Transverse colon (tissue), 4 donors: Measurements from ENCODE around the gene LIX1L. TPM values are rescaled to one million over a fixed set of nuclear protein-coding genes. Genes with fewer than 3 reads are reported as not detected.

Experiments used
- DNase-seq: peaks from one replicate; pipeline ENCODE4 v3.0.0-alpha.2; 2019
- H3K27ac ChIP-seq, 4 donors: fragments of 200-600 bp; sonication (generic); 2 replicates each; pipeline ENCODE4 v1.5.1; 2016 to 2018; ENCODE audit warnings: inconsistent platforms in 4 of 4
- H3K27me3 ChIP-seq: fragments of 200-600 bp; sonication (generic); 2 replicates; pipeline ENCODE4 v1.5.1; 2017; ENCODE audit warnings: inconsistent platforms
- H3K36me3 ChIP-seq, 4 donors: fragments of 200-600 bp; sonication (generic); 2 replicates each; pipeline ENCODE4 v1.5.1; 2017 to 2019; ENCODE audit warnings: inconsistent platforms in 4 of 4
- H3K4me1 ChIP-seq, 4 donors: fragments of 200-600 bp; sonication (generic); 2 replicates each; pipeline ENCODE4 v1.5.1; 2017 to 2020; ENCODE audit warnings: inconsistent platforms in 4 of 4
- H3K4me3 ChIP-seq, 4 donors: fragments of 200-600 bp; sonication (generic); 1 replicate in 1 of 4; 2 replicates in 3 of 4; pipeline versions ENCODE4 v1.5.1 to v1.6.1; 2017 to 2019; ENCODE audit warnings: inconsistent platforms in 4 of 4
- H3K9me3 ChIP-seq, 2 donors: fragments of 200-600 bp; sonication (generic); 2 replicates each; pipeline ENCODE4 v1.5.1; 2017 to 2019; ENCODE audit warnings: inconsistent platforms in 2 of 2
- EP300 ChIP-seq: sonication (generic); formaldehyde crosslinking; IDR thresholded peaks from one replicate; pipeline ENCODE4 v1.6.1; 2017; ENCODE audit warnings: antibody characterized with exemption, low read depth
- POLR2A ChIP-seq: fragments of 450-650 bp; IDR thresholded peaks from one replicate; pipeline ENCODE4 v1.6.1; 2016; ENCODE audit warnings: antibody characterized with exemption, mild to moderate bottlenecking, moderate library complexity
- POLR2AphosphoS5 ChIP-seq, 3 donors: sonication (generic); formaldehyde crosslinking; IDR thresholded peaks; one replicate each; pipeline ENCODE4 v1.6.1; 2016; ENCODE audit warnings: antibody characterized with exemption in 3 of 3
- WGBS, 2 donors: methylation state at CpG; one replicate each; pipeline ENCODE4 v1.1.5; 2018; ENCODE audit warnings: low coverage in 1 of 2; 5-methylcytosine and 5-hydroxymethylcytosine counted together
- in situ Hi-C, 4 donors: fragments of 200-750 bp; cut with MboI; loops; one replicate each; pipeline versions ENCODE4 v1.15.0 to v1.15.1; 2017; ENCODE audit warnings: low sequenced_read_pairs in 3 of 4, low pct_ligation_motif_present in 1 of 4, low pct_unique_long_range_greater_than_20kb in 1 of 4
- intact Hi-C: fragments of 100-400 bp; cut with DNase I; formaldehyde crosslinking; loops from one replicate; pipeline ENCODE4 v1.15.1; 2023; ENCODE audit warnings: low total_unique reads
- total RNA-seq, 4 donors: library from RNA; depleted of rRNA; stranded (reverse); fragments of >200 nt; gene quantifications; one replicate each; pipeline ENCODE4 v1.1.0, GENCODE V29; 2016
- TF ChIP-seq, protein P1 (sequence below), 5 experiments: fragments of 200-600 bp in 3 of 5; fragments of 450-650 bp in 2 of 5; sonication (generic) in 3 of 5; IDR thresholded peaks; 1 replicate in 2 of 5; 2 replicates in 3 of 5; pipeline ENCODE4 v1.5.1; 2016 to 2017; ENCODE audit warnings: antibody characterized with exemption in 5 of 5, inconsistent platforms in 3 of 5, mild to moderate bottlenecking in 2 of 5, moderate library complexity in 1 of 5

The LIX1L gene
- total RNA-seq, 4 donors from 2014 or later = 7.2 to 12.5 (median 9.8) TPM

DNA sequence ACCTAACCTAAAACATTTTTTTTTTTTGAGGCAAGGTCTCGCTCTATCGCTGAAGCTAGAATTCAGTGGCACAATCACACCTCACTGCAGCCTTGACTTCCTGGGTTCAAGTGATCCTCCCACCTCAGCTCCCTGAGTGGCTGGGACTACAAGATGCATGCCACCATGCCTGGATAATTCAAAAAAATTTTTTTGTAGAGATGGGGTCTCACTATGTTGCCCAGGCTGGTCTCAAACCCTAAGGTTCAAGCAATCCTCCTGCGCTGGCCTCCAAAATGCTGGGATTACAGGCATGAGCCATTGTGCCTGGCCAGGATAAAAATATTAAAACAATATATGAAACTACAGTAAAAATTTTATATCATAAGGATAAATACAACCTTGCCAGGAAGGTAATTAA is 4.9 kb downstream of the LIX1L start:
- Histone ChIP-seq H3K27ac (no peak overlapping the region), H3K27me3 (no peaks in the 10 kb centered on the region), H3K36me3 (no peaks in the 10 kb centered on the region), H3K4me3 (no peak overlapping the region), H3K4me1 (peaks cover 7 to 42% (median 26%) of the 10 kb centered on the region in 4 donors), H3K9me3 (no peaks in the 10 kb centered on the region)
- TF ChIP-seq, protein P1, sequence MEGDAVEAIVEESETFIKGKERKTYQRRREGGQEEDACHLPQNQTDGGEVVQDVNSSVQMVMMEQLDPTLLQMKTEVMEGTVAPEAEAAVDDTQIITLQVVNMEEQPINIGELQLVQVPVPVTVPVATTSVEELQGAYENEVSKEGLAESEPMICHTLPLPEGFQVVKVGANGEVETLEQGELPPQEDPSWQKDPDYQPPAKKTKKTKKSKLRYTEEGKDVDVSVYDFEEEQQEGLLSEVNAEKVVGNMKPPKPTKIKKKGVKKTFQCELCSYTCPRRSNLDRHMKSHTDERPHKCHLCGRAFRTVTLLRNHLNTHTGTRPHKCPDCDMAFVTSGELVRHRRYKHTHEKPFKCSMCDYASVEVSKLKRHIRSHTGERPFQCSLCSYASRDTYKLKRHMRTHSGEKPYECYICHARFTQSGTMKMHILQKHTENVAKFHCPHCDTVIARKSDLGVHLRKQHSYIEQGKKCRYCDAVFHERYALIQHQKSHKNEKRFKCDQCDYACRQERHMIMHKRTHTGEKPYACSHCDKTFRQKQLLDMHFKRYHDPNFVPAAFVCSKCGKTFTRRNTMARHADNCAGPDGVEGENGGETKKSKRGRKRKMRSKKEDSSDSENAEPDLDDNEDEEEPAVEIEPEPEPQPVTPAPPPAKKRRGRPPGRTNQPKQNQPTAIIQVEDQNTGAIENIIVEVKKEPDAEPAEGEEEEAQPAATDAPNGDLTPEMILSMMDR (IDR thresholded peaks at IDR 0.05) = no peak
- TF ChIP-seq POLR2AphosphoS5 (IDR thresholded peaks at IDR 0.05) (no peak), POLR2A (no peak), EP300 (no peak)
- in situ Hi-C loops = no loop called here
- intact Hi-C loops = no loop called here
- WGBS, 2 donors = 100% methylated on average over 3 of the region's 3 CpGs
- no peak for DNase-seq

DNA sequence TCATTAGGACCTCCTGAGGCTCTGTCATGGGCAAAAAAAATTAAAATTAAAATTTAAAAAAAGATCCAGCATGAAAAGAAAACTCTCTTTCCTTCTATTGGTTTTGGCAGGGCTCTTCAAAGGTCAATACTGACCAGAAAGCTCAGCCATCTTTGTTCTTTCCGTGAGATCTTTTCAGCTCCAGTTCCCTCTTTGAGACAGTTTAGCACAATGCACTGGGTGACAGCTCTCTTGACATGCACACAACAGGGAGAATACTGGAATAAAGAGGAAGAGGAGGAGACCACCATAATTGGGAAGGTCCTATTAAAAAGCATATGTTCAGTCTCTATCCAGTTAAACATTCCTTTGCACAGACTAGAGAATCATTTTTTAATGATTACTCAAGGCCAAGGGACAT is 6.3 kb downstream of the LIX1L start:
- intact Hi-C loops = no loop called here
- 94% methylated on average over 1 of the region's 1 CpG; no CpG with 5 or more reads in 1 of the 2 donors for WGBS, 2 donors
- in situ Hi-C loops = no loop called here

DNA sequence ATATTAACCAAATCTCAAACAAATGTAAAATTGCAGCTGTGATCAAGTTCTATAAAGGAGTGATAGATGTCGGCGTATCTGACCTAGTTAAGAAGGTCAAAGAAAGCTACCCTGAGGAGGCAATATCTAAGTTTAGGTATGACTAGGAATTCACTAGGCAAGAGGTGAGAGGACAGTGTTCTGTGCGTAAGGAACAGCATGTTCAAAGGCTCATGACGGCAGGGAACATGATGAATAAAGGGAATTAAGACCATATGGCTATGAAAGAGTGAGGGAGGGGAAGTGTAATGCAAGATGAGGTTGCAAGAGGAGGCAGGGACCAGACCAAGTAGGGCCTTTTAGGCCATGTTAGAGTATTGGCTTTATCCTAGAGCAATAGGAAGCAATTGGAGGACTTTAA is 8.6 kb downstream of the LIX1L start:
- H3K4me1 ChIP-seq = peaks cover 0 to 11% (median 6%) of the 10 kb centered on the region in 4 donors
- TF ChIP-seq POLR2A (no peak), EP300 (no peak), POLR2AphosphoS5 (IDR thresholded peaks at IDR 0.05) (no peak)
- TF ChIP-seq, protein P1 (IDR thresholded peaks at IDR 0.05) = no peak
- no peak overlapping the region for H3K4me3 ChIP-seq
- no peak for DNase-seq
- intact Hi-C loops (no loop called here), in situ Hi-C loops (no loop called here)
- H3K9me3 ChIP-seq = no peaks in the 10 kb centered on the region
- H3K27me3 ChIP-seq = no peaks in the 10 kb centered on the region
- no peak overlapping the region for H3K27ac ChIP-seq
- WGBS, 2 donors = 91 to 94% methylated on average over 4 of the region's 4 CpGs
- H3K36me3 ChIP-seq = no peaks in the 10 kb centered on the region

More for the DNA sequence above, 6.3 kb downstream of the LIX1L start:
- Histone ChIP-seq H3K4me3 (no peak overlapping the region), H3K36me3 (no peaks in the 10 kb centered on the region), H3K27me3 (no peaks in the 10 kb centered on the region), H3K4me1 (peaks cover 7 to 34% (median 24%) of the 10 kb centered on the region in 4 donors), H3K9me3 (no peaks in the 10 kb centered on the region), H3K27ac (no peak overlapping the region)
- TF ChIP-seq POLR2AphosphoS5 (IDR thresholded peaks at IDR 0.05) (no peak), EP300 (no peak), POLR2A (no peak)
- TF ChIP-seq, protein P1 (IDR thresholded peaks at IDR 0.05) = no peak
- DNase-seq = no peak

DNA sequence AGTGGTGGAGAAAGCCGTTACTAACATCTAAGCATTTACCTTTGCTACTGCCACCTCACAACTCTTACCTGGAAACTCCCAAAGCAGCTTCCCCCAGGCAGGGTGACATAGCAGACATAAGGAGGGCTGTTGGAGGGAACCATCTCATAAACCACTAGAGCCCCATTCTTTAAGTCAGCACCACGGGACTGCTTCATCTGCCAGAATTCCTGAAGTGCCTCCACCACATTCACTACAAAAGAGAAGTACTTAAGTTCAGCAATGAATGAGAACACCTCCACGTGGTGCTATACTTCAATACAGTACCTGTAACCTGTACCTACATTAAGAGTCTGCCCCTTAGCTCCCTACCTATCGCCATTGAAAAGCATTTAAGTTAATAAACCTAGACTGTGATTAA is 10.3 kb downstream of the LIX1L start:
- Histone ChIP-seq H3K27me3 (no peaks in the 10 kb centered on the region), H3K4me3 (no peak overlapping the region), H3K36me3 (peaks cover 0 to 4% (median 0%) of the 10 kb centered on the region in 4 donors), H3K4me1 (peaks cover 0 to 4% (median 2%) of the 10 kb centered on the region in 4 donors), H3K9me3 (no peaks in the 10 kb centered on the region), H3K27ac (no peak overlapping the region)
- intact Hi-C loops = no loop called here
- 68 to 92% methylated on average over 3 to 4 of the region's 4 CpGs for WGBS, 2 donors
- no peak for TF ChIP-seq POLR2A
- no peak for TF ChIP-seq POLR2AphosphoS5 (IDR thresholded peaks at IDR 0.05)
- no peak for TF ChIP-seq EP300
- TF ChIP-seq, protein P1 (IDR thresholded peaks at IDR 0.05) = no peak
- in situ Hi-C loops = no loop called here
- DNase-seq = no peak
